HEK293 (cell line): ENCODE measurements around the gene KRTAP4-6.
"Not testable (repeated sequence)": the region's sequence is repeated elsewhere in the genome, so short reads cannot be mapped to it uniquely, and the experiment has no call there.

Experiments
- OSR2 ChIP-seq: fragments of 450-650 bp; formaldehyde crosslinking; IDR thresholded peaks from 2 replicates; pipeline ENCODE4 v1.5.1; 2016; ENCODE audit warnings: missing biosample characterization, missing genetic modification characterization
- OVOL3 ChIP-seq: fragments of 450-650 bp; formaldehyde crosslinking; IDR thresholded peaks from 2 replicates; pipeline ENCODE4 v1.5.1; 2016; ENCODE audit warnings: missing biosample characterization, missing genetic modification characterization
- YY1 ChIP-seq: fragments of 450-650 bp; formaldehyde crosslinking; IDR thresholded peaks from 2 replicates; pipeline ENCODE4 v1.5.1; 2018; ENCODE audit warnings: missing biosample characterization, missing genetic modification characterization
- ZNF660 ChIP-seq: fragments of 450-650 bp; IDR thresholded peaks from 2 replicates; pipeline ENCODE4 v1.5.1; 2018; ENCODE audit warnings: missing biosample characterization, mild to moderate bottlenecking, missing genetic modification characterization
- ZNF76 ChIP-seq: fragments of 450-650 bp; formaldehyde crosslinking; IDR thresholded peaks from 2 replicates; pipeline ENCODE4; 2016; ENCODE audit warnings: low read depth, missing biosample characterization, missing genetic modification characterization, borderline replicate concordance
- ZNF777 ChIP-seq: fragments of 450-650 bp; formaldehyde crosslinking; IDR thresholded peaks from 2 replicates; pipeline ENCODE4 v1.5.1; 2017; ENCODE audit warnings: missing biosample characterization, missing genetic modification characterization, borderline replicate concordance
- ZXDB ChIP-seq: fragments of 450-650 bp; formaldehyde crosslinking; IDR thresholded peaks from 2 replicates; pipeline ENCODE4 v1.5.1; 2016; ENCODE audit warnings: missing biosample characterization, missing genetic modification characterization
- TF ChIP-seq, protein P1 (sequence below): fragments of 450-650 bp; formaldehyde crosslinking; IDR thresholded peaks from 2 replicates; pipeline ENCODE4 v1.5.1; 2016; ENCODE audit warnings: missing biosample characterization, missing genetic modification characterization, low read depth
- TF ChIP-seq, protein P2 (sequence below): fragments of 450-650 bp; formaldehyde crosslinking; IDR thresholded peaks from 2 replicates; pipeline ENCODE4 v1.5.1; 2016; ENCODE audit warnings: missing biosample characterization, missing genetic modification characterization
- TF ChIP-seq, protein P3 (sequence below): fragments of 450-650 bp; formaldehyde crosslinking; IDR thresholded peaks from 2 replicates; pipeline ENCODE4 v1.5.1; 2016; ENCODE audit warnings: missing biosample characterization, missing genetic modification characterization
- TF ChIP-seq, protein P4 (sequence below): fragments of 450-650 bp; formaldehyde crosslinking; IDR thresholded peaks from 2 replicates; pipeline ENCODE4 v1.5.1; 2016; ENCODE audit warnings: missing biosample characterization, missing genetic modification characterization, low read depth

DNA sequence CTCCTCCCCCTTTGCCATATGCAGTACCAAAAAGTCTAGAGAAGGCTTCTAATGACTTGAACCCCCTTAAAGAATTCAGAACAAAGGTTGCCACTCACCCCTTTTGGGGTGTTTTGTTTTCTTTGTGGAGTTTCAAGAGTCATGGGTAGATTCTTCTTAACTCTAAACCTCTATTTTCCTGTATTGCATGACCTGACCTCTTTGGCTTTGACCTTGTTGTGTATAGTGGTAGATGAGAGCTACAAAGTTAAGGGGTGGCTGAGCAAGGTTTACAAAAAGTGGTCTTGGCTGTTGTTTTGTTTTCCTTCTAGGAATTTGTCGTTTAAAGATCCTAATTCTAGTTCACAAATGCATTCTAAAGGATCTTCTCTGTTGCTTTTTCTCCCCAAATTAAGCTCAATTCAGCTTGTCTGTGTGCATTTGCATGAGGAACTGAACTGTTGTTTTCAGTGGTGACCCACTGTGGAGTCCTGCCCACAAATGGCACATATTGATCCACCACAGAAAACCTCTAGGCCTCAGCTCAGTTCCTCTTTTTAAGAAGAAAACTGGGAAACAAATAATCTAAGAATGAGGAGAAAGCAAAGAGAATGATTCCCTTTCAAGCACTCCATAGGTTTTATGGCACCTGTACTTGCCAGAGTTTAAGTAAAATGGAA is 31.5 kb downstream of the KRTAP4-6 start:
- not testable (repeated sequence) for TF ChIP-seq ZNF777 (tag by site-specific recombination); OSR2 (tag by site-specific recombination); ZNF76 (tag by site-specific recombination); YY1 (tag by site-specific recombination); OVOL3 (tag by site-specific recombination); ZNF660; ZXDB (tag by site-specific recombination)
- TF ChIP-seq, protein P1, sequence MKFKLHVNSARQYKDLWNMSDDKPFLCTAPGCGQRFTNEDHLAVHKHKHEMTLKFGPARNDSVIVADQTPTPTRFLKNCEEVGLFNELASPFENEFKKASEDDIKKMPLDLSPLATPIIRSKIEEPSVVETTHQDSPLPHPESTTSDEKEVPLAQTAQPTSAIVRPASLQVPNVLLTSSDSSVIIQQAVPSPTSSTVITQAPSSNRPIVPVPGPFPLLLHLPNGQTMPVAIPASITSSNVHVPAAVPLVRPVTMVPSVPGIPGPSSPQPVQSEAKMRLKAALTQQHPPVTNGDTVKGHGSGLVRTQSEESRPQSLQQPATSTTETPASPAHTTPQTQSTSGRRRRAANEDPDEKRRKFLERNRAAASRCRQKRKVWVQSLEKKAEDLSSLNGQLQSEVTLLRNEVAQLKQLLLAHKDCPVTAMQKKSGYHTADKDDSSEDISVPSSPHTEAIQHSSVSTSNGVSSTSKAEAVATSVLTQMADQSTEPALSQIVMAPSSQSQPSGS (tag by site-specific recombination): not testable (repeated sequence)
- TF ChIP-seq, protein P2, sequence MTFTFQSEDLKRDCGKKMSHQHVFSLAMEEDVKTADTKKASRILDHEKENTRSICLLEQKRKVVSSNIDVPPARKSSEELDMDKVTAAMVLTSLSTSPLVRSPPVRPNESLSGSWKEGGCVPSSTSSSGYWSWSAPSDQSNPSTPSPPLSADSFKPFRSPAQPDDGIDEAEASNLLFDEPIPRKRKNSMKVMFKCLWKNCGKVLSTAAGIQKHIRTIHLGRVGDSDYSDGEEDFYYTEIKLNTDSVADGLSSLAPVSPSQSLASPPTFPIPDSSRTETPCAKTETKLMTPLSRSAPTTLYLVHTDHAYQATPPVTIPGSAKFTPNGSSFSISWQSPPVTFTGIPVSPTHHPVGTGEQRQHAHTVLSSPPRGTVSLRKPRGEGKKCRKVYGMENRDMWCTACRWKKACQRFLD (tag by site-specific recombination): not testable (repeated sequence)
- TF ChIP-seq, protein P3, sequence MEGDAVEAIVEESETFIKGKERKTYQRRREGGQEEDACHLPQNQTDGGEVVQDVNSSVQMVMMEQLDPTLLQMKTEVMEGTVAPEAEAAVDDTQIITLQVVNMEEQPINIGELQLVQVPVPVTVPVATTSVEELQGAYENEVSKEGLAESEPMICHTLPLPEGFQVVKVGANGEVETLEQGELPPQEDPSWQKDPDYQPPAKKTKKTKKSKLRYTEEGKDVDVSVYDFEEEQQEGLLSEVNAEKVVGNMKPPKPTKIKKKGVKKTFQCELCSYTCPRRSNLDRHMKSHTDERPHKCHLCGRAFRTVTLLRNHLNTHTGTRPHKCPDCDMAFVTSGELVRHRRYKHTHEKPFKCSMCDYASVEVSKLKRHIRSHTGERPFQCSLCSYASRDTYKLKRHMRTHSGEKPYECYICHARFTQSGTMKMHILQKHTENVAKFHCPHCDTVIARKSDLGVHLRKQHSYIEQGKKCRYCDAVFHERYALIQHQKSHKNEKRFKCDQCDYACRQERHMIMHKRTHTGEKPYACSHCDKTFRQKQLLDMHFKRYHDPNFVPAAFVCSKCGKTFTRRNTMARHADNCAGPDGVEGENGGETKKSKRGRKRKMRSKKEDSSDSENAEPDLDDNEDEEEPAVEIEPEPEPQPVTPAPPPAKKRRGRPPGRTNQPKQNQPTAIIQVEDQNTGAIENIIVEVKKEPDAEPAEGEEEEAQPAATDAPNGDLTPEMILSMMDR (tag by site-specific recombination): not testable (repeated sequence)
- TF ChIP-seq, protein P4, sequence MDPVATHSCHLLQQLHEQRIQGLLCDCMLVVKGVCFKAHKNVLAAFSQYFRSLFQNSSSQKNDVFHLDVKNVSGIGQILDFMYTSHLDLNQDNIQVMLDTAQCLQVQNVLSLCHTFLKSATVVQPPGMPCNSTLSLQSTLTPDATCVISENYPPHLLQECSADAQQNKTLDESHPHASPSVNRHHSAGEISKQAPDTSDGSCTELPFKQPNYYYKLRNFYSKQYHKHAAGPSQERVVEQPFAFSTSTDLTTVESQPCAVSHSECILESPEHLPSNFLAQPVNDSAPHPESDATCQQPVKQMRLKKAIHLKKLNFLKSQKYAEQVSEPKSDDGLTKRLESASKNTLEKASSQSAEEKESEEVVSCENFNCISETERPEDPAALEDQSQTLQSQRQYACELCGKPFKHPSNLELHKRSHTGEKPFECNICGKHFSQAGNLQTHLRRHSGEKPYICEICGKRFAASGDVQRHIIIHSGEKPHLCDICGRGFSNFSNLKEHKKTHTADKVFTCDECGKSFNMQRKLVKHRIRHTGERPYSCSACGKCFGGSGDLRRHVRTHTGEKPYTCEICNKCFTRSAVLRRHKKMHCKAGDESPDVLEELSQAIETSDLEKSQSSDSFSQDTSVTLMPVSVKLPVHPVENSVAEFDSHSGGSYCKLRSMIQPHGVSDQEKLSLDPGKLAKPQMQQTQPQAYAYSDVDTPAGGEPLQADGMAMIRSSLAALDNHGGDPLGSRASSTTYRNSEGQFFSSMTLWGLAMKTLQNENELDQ (tag by site-specific recombination): not testable (repeated sequence)
